Loucy (cell line): ENCODE data around the gene GDA.

ENCODE experiments used
- EZH2phosphoT487 ChIP-seq: fragments of 200-600 bp; IDR thresholded peaks from 2 replicates; pipeline ENCODE4 v1.6.1; 2018; ENCODE audit warnings: antibody characterized with exemption, mild to moderate bottlenecking, moderate library complexity, borderline replicate concordance
- TF ChIP-seq, protein P1 (sequence below): fragments of 200-600 bp; sonication (generic); conservative IDR thresholded peaks from 2 replicates; pipeline ENCODE4 v1.5.1; 2014; ENCODE audit warnings: mild to moderate bottlenecking, antibody characterized with exemption, low read length

- TF ChIP-seq, protein P1, sequence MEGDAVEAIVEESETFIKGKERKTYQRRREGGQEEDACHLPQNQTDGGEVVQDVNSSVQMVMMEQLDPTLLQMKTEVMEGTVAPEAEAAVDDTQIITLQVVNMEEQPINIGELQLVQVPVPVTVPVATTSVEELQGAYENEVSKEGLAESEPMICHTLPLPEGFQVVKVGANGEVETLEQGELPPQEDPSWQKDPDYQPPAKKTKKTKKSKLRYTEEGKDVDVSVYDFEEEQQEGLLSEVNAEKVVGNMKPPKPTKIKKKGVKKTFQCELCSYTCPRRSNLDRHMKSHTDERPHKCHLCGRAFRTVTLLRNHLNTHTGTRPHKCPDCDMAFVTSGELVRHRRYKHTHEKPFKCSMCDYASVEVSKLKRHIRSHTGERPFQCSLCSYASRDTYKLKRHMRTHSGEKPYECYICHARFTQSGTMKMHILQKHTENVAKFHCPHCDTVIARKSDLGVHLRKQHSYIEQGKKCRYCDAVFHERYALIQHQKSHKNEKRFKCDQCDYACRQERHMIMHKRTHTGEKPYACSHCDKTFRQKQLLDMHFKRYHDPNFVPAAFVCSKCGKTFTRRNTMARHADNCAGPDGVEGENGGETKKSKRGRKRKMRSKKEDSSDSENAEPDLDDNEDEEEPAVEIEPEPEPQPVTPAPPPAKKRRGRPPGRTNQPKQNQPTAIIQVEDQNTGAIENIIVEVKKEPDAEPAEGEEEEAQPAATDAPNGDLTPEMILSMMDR: no peak
- TF ChIP-seq EZH2phosphoT487: no peak
Observed at GRCh38 chr9:72263572-72263971, 114.3 kb downstream of the GDA start.
